IMR-90 (cell line): ENCODE measurements around the gene TAF7L. TPM values are rescaled to one million over a fixed set of nuclear protein-coding genes. Genes with fewer than 3 reads are reported as not detected.

Experiments used
- ATAC-seq: fragments of 200-7000 bp; cut with Tn5 transposase; 2 replicates; pipeline ENCODE4 v1.9.1; 2020; ENCODE audit warnings: low read depth, mild to moderate bottlenecking, moderate library complexity
- BruUV-seq: library from RNA; stranded (reverse); fragments of 400-500 nt; replicated peaks from 2 replicates; lab custom pipeline; 2021; lab: Mats Ljungman, UMichigan
- CTCF ChIA-PET: fragments of 300-600 bp; formaldehyde crosslinking; extraction: SDS; loops from one replicate; lab custom pipeline; 2021; ENCODE audit warnings: antibody characterized with exemption; lab: Yijun Ruan, JAX
- POLR2A ChIA-PET: fragments of 300-600 bp; sonication (Branson Sonifier 250); formaldehyde crosslinking; loops from one replicate; lab custom pipeline; 2022; ENCODE audit warnings: antibody characterized with exemption; ENCODE audit not compliant: unreplicated experiment; lab: Charles Lee
- DNase-seq: peaks from one replicate; pipeline ENCODE4 v3.0.0; 2013
- H2AFZ ChIP-seq: replicated peaks from 2 replicates; pipeline ENCODE3; 2013; ENCODE audit warnings: low read length, mild to moderate bottlenecking; ENCODE audit not compliant: poor library complexity
- H2AK5ac ChIP-seq: 2 replicates; pipeline ENCODE4 v1.6.1; 2013; ENCODE audit warnings: low read depth, low read length, inconsistent platforms
- H2AK9ac ChIP-seq: replicated peaks from 2 replicates; pipeline ENCODE3; 2013; ENCODE audit warnings: mild to moderate bottlenecking, low read depth, low read length, moderate library complexity; ENCODE audit not compliant: poor library complexity
- H2BK120ac ChIP-seq: 2 replicates; pipeline ENCODE4 v1.6.1; 2013; ENCODE audit warnings: low read depth, low read length, inconsistent platforms
- H2BK15ac ChIP-seq: 3 replicates; pipeline ENCODE4 v1.6.1; 2013; ENCODE audit warnings: low read depth, low read length, inconsistent platforms
- H2BK20ac ChIP-seq: 2 replicates; pipeline ENCODE4 v1.6.1; 2013; ENCODE audit warnings: low read depth, mild to moderate bottlenecking, inconsistent platforms, low read length, moderate library complexity
- H2BK5ac ChIP-seq: 2 replicates; pipeline ENCODE4 v1.6.1; 2013; ENCODE audit warnings: mild to moderate bottlenecking, low read depth, low read length, inconsistent platforms; ENCODE audit not compliant: poor library complexity, severe bottlenecking
- H3K14ac ChIP-seq: replicated peaks from 2 replicates; pipeline ENCODE4 v1.6.1; 2013; ENCODE audit warnings: low read depth, low read length, inconsistent platforms
- H3K18ac ChIP-seq: 2 replicates; pipeline ENCODE4 v1.6.1; 2013; ENCODE audit warnings: low read depth, low read length, control low read depth
- H3K23ac ChIP-seq: 2 replicates; pipeline ENCODE4 v1.6.1; 2013; ENCODE audit warnings: low read depth, low read length, inconsistent platforms
- H3K27ac ChIP-seq: 2 replicates; pipeline ENCODE4 v1.5.1; 2013; ENCODE audit warnings: mild to moderate bottlenecking, control low read depth, low read length; ENCODE audit not compliant: insufficient read depth
- H3K27me3 ChIP-seq: 2 replicates; pipeline ENCODE4 v1.6.1; 2013; ENCODE audit warnings: low read length; ENCODE audit not compliant: control insufficient read depth, insufficient read depth
- H3K36me3 ChIP-seq: 2 replicates; pipeline ENCODE4 v1.6.1; 2013; ENCODE audit warnings: low read length, mixed read lengths; ENCODE audit not compliant: control insufficient read depth, insufficient read depth
- H3K4ac ChIP-seq: 2 replicates; pipeline ENCODE4 v1.6.1; 2013; ENCODE audit warnings: low read depth, low read length, inconsistent platforms
- H3K4me1 ChIP-seq: 2 replicates; pipeline ENCODE4 v1.6.1; 2013; ENCODE audit warnings: low read length, mixed read lengths; ENCODE audit not compliant: control insufficient read depth, insufficient read depth
- H3K4me2 ChIP-seq: 2 replicates; pipeline ENCODE4 v1.6.1; 2013; ENCODE audit warnings: low read depth, mild to moderate bottlenecking, control low read depth, low read length, moderate library complexity
- H3K4me3 ChIP-seq: 2 replicates; pipeline ENCODE4 v1.5.1; 2013; ENCODE audit warnings: low read depth, mild to moderate bottlenecking, control low read depth, low read length, moderate library complexity; ENCODE audit not compliant: insufficient read depth
- H3K56ac ChIP-seq: 2 replicates; pipeline ENCODE4 v1.6.1; 2013; ENCODE audit warnings: low read length, inconsistent platforms; ENCODE audit not compliant: insufficient read depth; ENCODE audit errors: extremely low read depth
- H3K79me1 ChIP-seq, 2 experiments: 2 replicates each; pipeline ENCODE4 v1.6.1; 2013; ENCODE audit warnings: low read length in 2 of 2, inconsistent platforms in 1 of 2, low read depth in 1 of 2
- H3K9ac ChIP-seq: 2 replicates; pipeline ENCODE4 v1.6.1; 2013; ENCODE audit warnings: low read depth, low read length, control low read depth
- H3K9me1 ChIP-seq: 2 replicates; pipeline ENCODE4 v1.6.1; 2013; ENCODE audit warnings: low read length, inconsistent platforms; ENCODE audit not compliant: insufficient read depth
- H3K9me3 ChIP-seq: 2 replicates; pipeline ENCODE4 v1.6.1; 2013; ENCODE audit warnings: low read length; ENCODE audit not compliant: control insufficient read depth, insufficient read depth
- H4K20me1 ChIP-seq: 2 replicates; pipeline ENCODE4 v1.6.1; 2013; ENCODE audit warnings: low read length, inconsistent platforms; ENCODE audit not compliant: insufficient read depth
- H4K5ac ChIP-seq: 2 replicates; pipeline ENCODE4 v1.6.1; 2013; ENCODE audit warnings: mild to moderate bottlenecking, low read depth, low read length, control low read depth
- H4K8ac ChIP-seq, 2 experiments: 2 replicates each; pipeline ENCODE4 v1.6.1; 2013; ENCODE audit warnings: low read depth in 2 of 2, low read length in 2 of 2, control low read depth in 1 of 2, inconsistent platforms in 1 of 2
- H4K91ac ChIP-seq: 2 replicates; pipeline ENCODE4 v1.6.1; 2013; ENCODE audit warnings: low read depth, low read length, inconsistent platforms; ENCODE audit not compliant: insufficient read depth
- BHLHE40 ChIP-seq: fragments of 150-350 bp; IDR thresholded peaks from 2 replicates; pipeline ENCODE4 v1.6.1; 2016; ENCODE audit warnings: mild to moderate bottlenecking, low read depth, low read length
- CEBPB ChIP-seq: IDR thresholded peaks from 2 replicates; pipeline ENCODE4 v1.6.1; 2012; ENCODE audit warnings: low read depth, low read length, improper control_type of control experiment
- CHD1 ChIP-seq: IDR thresholded peaks from 2 replicates; pipeline ENCODE4 v1.6.1; 2012; ENCODE audit warnings: low read depth, low read length, improper control_type of control experiment
- FOS ChIP-seq: fragments of 150-350 bp; IDR thresholded peaks from 2 replicates; pipeline ENCODE4 v1.6.1; 2016; ENCODE audit warnings: low read depth, low read length
- MAFK ChIP-seq: IDR thresholded peaks from 2 replicates; pipeline ENCODE4 v1.6.1; 2012; ENCODE audit warnings: low read depth, low read length, improper control_type of control experiment
- MAZ ChIP-seq: IDR thresholded peaks from 2 replicates; pipeline ENCODE4 v1.6.1; 2012; ENCODE audit warnings: low read depth, mild to moderate bottlenecking, low read length, improper control_type of control experiment, moderate library complexity, borderline replicate concordance
- MXI1 ChIP-seq: IDR thresholded peaks from 2 replicates; pipeline ENCODE4 v1.6.1; 2012; ENCODE audit warnings: low read depth, mild to moderate bottlenecking, low read length, moderate library complexity, borderline replicate concordance
- NFE2L2 ChIP-seq: fragments of 150-350 bp; IDR thresholded peaks from 2 replicates; pipeline ENCODE4 v1.6.1; 2016; ENCODE audit warnings: low read depth, mild to moderate bottlenecking, low read length
- POLR2A ChIP-seq: IDR thresholded peaks from 2 replicates; pipeline ENCODE4 v1.6.1; 2012; ENCODE audit warnings: mild to moderate bottlenecking, low read depth, low read length
- RAD21 ChIP-seq: IDR thresholded peaks from 2 replicates; pipeline ENCODE4 v1.6.1; 2012; ENCODE audit warnings: low read length, improper control_type of control experiment
- RCOR1 ChIP-seq: IDR thresholded peaks from 2 replicates; pipeline ENCODE4 v1.6.1; 2012; ENCODE audit warnings: mild to moderate bottlenecking, low read length, improper control_type of control experiment; ENCODE audit not compliant: insufficient replicate concordance
- RFX5 ChIP-seq: IDR thresholded peaks from 2 replicates; pipeline ENCODE4 v1.8.0; 2012; ENCODE audit warnings: low read depth, mild to moderate bottlenecking, low read length, moderate library complexity
- SMC3 ChIP-seq: fragments of 150-350 bp; IDR thresholded peaks from 2 replicates; pipeline ENCODE4 v1.6.1; 2016; ENCODE audit warnings: low read depth, mild to moderate bottlenecking, antibody characterized with exemption, low read length, moderate library complexity
- WGBS, 2 experiments: methylation state at CpG; one replicate each; pipeline versions ENCODE4 v1.1.5 to v1.1.7; 2013; ENCODE audit warnings: missing lambda C conversion rate in 2 of 2; ENCODE audit not compliant: insufficient read length in 1 of 2; ENCODE audit errors: extremely low coverage in 2 of 2; 5-methylcytosine and 5-hydroxymethylcytosine counted together
- dilution Hi-C: fragments of 300-500 bp; cut with HindIII; formaldehyde crosslinking; loops from one replicate; pipeline ENCODE4 v1.14.3; 2018; ENCODE audit warnings: low sequenced_read_pairs; ENCODE audit not compliant: unreplicated experiment
- in situ Hi-C: fragments of 300-500 bp; cut with MboI; formaldehyde crosslinking; loops from 3 replicates; pipeline ENCODE4 v1.14.3; 2019; ENCODE audit warnings: low sequenced_read_pairs, inconsistent platforms, mixed read lengths
- intact Hi-C: fragments of 100-400 bp; cut with micrococcal nuclease; formaldehyde crosslinking; loops from 2 replicates; pipeline ENCODE4 v1.10.0; 2022
- polyA plus RNA-seq, 3 experiments: library from polyadenylated mRNA; depleted of rRNA; stranded (reverse); fragments of >200 nt; gene quantifications; 2 replicates each; pipeline ENCODE4 v1.2.3, GENCODE V29; 2012; ENCODE audit warnings: low replicate concordance in 1 of 3
- total RNA-seq: library from RNA; depleted of rRNA; stranded (reverse); fragments of >200 nt; gene quantifications from 2 replicates; pipeline ENCODE4 v1.2.3, GENCODE V29; 2012
- TF ChIP-seq, protein P1 (sequence below): fragments of 150-350 bp; IDR thresholded peaks from 2 replicates; pipeline ENCODE4 v1.6.1; 2017; ENCODE audit warnings: mild to moderate bottlenecking, antibody characterized with exemption, low read length, low read depth
- TF ChIP-seq, protein P2 (sequence below): fragments of 150-350 bp; IDR thresholded peaks from 2 replicates; pipeline ENCODE4 v1.6.1; 2016; ENCODE audit warnings: low read depth, mild to moderate bottlenecking, low read length, moderate library complexity, borderline replicate concordance
- TF ChIP-seq, protein P3 (sequence below): conservative IDR thresholded peaks from 2 replicates; pipeline ENCODE4 v1.5.1; 2012; ENCODE audit warnings: mild to moderate bottlenecking, low read depth, low read length, improper control_type of control experiment

The TAF7L gene
- total and polyA plus RNA-seq, 2 of the 4 experiments (the other 2 are of a cell fraction), result 0.18 to 0.22 TPM

DNA sequence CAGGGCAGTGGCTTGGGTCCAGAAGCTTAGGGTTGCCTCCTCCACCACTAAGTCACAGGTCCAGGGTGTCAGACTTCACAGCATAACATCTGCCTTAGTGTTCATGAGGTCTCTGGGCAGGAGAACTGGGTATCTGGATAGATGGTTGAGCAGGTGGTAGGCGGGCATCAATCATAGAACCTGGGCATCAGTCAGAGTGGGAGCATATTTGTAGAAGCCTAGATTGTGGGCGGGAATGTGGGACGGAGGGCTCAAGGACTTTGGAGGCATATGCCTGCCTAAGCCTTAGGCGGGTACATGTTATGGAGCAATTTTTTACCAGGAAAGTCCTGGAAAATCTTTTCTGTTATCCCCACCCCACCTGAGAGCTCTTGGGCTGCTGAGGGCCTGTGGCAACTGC is 28.5 kb downstream of the TAF7L start:
- Histone ChIP-seq H3K9me1 (peaks cover 4% of the 10 kb centered on the region; the same call in 1 of the 2 replicates), H2AK5ac (no peak overlapping the region), H3K79me1 (no peaks in the 10 kb centered on the region), H3K27ac (no peak overlapping the region), H3K27me3 (peaks cover 7% of the 10 kb centered on the region; the same call in 1 of the 2 replicates), H2BK120ac (no peak overlapping the region), H3K4ac (no peak overlapping the region), H3K23ac (no peak overlapping the region), H4K8ac (no peak overlapping the region), H4K20me1 (no peaks in the 10 kb centered on the region), H2AK9ac (no peak overlapping the region), H2AFZ (no peak overlapping the region), H4K5ac (no peak overlapping the region), H3K14ac (no peak overlapping the region), H3K36me3 (no peaks in the 10 kb centered on the region), H2BK5ac (no peak overlapping the region), H3K4me2 (no peak overlapping the region), H3K4me1 (peaks cover 7% of the 10 kb centered on the region), H2BK15ac (no peak overlapping the region), H3K56ac (no peak overlapping the region), H3K18ac (no peak overlapping the region), H4K91ac (no peak overlapping the region), H3K9ac (no peak overlapping the region), H3K9me3 (no peaks in the 10 kb centered on the region), H3K4me3 (no peak overlapping the region), H2BK20ac (no peak overlapping the region)
- POLR2A ChIA-PET, result no interaction called here
- DNase-seq, result no peak
- CTCF ChIA-PET, result no interaction called here
- dilution Hi-C loops, result no loop called here
- no peak for TF ChIP-seq RAD21
- no peak for TF ChIP-seq NFE2L2
- no peak for TF ChIP-seq CEBPB
- TF ChIP-seq RFX5, result no peak
- TF ChIP-seq MAFK, result no peak
- no peak for TF ChIP-seq CHD1
- TF ChIP-seq, protein P1, sequence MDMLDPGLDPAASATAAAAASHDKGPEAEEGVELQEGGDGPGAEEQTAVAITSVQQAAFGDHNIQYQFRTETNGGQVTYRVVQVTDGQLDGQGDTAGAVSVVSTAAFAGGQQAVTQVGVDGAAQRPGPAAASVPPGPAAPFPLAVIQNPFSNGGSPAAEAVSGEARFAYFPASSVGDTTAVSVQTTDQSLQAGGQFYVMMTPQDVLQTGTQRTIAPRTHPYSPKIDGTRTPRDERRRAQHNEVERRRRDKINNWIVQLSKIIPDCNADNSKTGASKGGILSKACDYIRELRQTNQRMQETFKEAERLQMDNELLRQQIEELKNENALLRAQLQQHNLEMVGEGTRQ, result no peak
- TF ChIP-seq POLR2A, result no peak
- TF ChIP-seq, protein P2, sequence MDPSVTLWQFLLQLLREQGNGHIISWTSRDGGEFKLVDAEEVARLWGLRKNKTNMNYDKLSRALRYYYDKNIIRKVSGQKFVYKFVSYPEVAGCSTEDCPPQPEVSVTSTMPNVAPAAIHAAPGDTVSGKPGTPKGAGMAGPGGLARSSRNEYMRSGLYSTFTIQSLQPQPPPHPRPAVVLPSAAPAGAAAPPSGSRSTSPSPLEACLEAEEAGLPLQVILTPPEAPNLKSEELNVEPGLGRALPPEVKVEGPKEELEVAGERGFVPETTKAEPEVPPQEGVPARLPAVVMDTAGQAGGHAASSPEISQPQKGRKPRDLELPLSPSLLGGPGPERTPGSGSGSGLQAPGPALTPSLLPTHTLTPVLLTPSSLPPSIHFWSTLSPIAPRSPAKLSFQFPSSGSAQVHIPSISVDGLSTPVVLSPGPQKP, result no peak
- no peak for TF ChIP-seq SMC3
- no peak for TF ChIP-seq RCOR1
- TF ChIP-seq, protein P3, sequence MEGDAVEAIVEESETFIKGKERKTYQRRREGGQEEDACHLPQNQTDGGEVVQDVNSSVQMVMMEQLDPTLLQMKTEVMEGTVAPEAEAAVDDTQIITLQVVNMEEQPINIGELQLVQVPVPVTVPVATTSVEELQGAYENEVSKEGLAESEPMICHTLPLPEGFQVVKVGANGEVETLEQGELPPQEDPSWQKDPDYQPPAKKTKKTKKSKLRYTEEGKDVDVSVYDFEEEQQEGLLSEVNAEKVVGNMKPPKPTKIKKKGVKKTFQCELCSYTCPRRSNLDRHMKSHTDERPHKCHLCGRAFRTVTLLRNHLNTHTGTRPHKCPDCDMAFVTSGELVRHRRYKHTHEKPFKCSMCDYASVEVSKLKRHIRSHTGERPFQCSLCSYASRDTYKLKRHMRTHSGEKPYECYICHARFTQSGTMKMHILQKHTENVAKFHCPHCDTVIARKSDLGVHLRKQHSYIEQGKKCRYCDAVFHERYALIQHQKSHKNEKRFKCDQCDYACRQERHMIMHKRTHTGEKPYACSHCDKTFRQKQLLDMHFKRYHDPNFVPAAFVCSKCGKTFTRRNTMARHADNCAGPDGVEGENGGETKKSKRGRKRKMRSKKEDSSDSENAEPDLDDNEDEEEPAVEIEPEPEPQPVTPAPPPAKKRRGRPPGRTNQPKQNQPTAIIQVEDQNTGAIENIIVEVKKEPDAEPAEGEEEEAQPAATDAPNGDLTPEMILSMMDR, result no peak
- no peak for TF ChIP-seq MAZ
- TF ChIP-seq BHLHE40, result no peak
- TF ChIP-seq FOS, result no peak
- TF ChIP-seq MXI1, result no peak
- no CpG with 5 or more reads among the region's 4 CpGs for WGBS, 2 experiments
- BruUV-seq, result no TSS peak
- in situ Hi-C loops, result no loop called here
- ATAC-seq, result no peak
- intact Hi-C loops, result no loop called here
